ENCODE measurements around the gene REST. TPM values are rescaled to one million over a fixed set of nuclear protein-coding genes. Genes with fewer than 3 reads are reported as not detected.
A peak's percentile ranks its signal among the peaks of the same experiment; 100 is the strongest.
"Not testable (repeated sequence)": the region's sequence is repeated elsewhere in the genome, so short reads cannot be mapped to it uniquely, and the experiment has no call there.

REST gene
- polyA plus RNA-seq, 1 experiment = 13.2 TPM

GRCh38 chr4:56930638-56931037, 22.9 kb downstream of the REST start:
- no peak for DNase-seq (ENCODE audit: low read depth)
- CTCF ChIA-PET = no interaction called here
- POLR2A ChIA-PET = no interaction called here

DNA sequence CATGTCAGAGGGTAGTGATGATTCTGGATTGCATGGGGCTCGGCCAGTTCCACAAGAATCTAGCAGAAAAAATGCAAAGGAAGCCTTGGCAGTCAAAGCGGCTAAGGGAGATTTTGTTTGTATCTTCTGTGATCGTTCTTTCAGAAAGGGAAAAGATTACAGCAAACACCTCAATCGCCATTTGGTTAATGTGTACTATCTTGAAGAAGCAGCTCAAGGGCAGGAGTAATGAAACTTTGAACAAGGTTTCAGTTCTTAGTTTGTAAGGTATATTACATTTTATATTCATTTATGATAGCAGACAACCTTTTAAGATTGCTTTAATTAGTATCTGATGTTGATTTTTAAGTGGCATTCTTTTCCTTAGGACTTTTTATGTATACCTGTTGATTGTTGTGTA, 24.2 kb downstream of the REST start:
- H3K4me3 ChIP-seq (ENCODE audit: low read depth, low read length) = no peak overlapping the region
- DNase-seq (ENCODE audit: low read depth) = no peak
- POLR2A ChIA-PET = no interaction called here
- TF ChIP-seq, protein P1, sequence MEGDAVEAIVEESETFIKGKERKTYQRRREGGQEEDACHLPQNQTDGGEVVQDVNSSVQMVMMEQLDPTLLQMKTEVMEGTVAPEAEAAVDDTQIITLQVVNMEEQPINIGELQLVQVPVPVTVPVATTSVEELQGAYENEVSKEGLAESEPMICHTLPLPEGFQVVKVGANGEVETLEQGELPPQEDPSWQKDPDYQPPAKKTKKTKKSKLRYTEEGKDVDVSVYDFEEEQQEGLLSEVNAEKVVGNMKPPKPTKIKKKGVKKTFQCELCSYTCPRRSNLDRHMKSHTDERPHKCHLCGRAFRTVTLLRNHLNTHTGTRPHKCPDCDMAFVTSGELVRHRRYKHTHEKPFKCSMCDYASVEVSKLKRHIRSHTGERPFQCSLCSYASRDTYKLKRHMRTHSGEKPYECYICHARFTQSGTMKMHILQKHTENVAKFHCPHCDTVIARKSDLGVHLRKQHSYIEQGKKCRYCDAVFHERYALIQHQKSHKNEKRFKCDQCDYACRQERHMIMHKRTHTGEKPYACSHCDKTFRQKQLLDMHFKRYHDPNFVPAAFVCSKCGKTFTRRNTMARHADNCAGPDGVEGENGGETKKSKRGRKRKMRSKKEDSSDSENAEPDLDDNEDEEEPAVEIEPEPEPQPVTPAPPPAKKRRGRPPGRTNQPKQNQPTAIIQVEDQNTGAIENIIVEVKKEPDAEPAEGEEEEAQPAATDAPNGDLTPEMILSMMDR (IDR thresholded peaks at IDR 0.05; ENCODE audit: insufficient read depth, low read depth, low read length) = no peak
- CTCF ChIA-PET = interaction anchor here (0.6 to 0.7 kb wide), 2 partner anchors 9 to 25 kb away, joined by 3 read pairs; no protein-coding TSS in a partner anchor
- H3K36me3 ChIP-seq (ENCODE audit: control insufficient read depth, insufficient read depth, low read length) = peaks cover 11% of the 10 kb centered on the region
- no peaks in the 10 kb centered on the region for H3K27me3 ChIP-seq (ENCODE audit: control insufficient read depth, insufficient read depth, low read length)

More at GRCh38 chr4:56930638-56931037, 22.9 kb downstream of the REST start:
- H3K27me3 ChIP-seq (ENCODE audit: control insufficient read depth, insufficient read depth, low read length) = no peaks in the 10 kb centered on the region
- TF ChIP-seq, protein P1 (IDR thresholded peaks at IDR 0.05; ENCODE audit: insufficient read depth, low read depth, low read length) = no peak
- H3K36me3 ChIP-seq (ENCODE audit: control insufficient read depth, insufficient read depth, low read length) = peaks cover 11% of the 10 kb centered on the region
- H3K4me3 ChIP-seq (ENCODE audit: low read depth, low read length) = no peak overlapping the region

DNA sequence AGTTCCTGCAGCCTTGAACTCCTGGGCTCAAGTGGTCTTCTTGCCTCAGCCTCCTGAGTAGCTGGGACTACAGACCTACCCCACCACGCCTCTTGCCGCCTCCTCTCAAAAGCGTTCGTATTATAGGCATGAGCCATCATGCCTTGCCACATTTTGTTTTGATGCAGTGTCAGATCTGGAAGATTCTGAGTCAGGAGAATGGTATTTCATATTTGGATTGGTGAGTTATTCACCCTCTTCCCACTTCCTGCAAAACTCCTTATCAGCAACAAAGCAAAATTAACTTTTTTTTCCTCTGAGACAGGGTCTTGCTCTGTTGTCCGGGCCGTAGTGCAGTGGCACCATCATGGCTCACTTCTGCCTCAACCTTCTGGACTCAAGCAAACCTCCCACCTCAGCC, 29.6 kb downstream of the REST start:
- no peaks in the 10 kb centered on the region; the same call in 1 of the 2 replicates for H3K36me3 ChIP-seq (ENCODE audit: control insufficient read depth, insufficient read depth, low read length)
- CTCF ChIA-PET = no interaction called here
- POLR2A ChIA-PET = no interaction called here
- DNase-seq (ENCODE audit: low read depth) = peak; percentile 40
- H3K4me3 ChIP-seq (ENCODE audit: low read depth, low read length) = no peak overlapping the region
- no peaks in the 10 kb centered on the region for H3K27me3 ChIP-seq (ENCODE audit: control insufficient read depth, insufficient read depth, low read length)
- TF ChIP-seq, protein P1 (IDR thresholded peaks at IDR 0.05; ENCODE audit: insufficient read depth, low read depth, low read length) = no peak

DNA sequence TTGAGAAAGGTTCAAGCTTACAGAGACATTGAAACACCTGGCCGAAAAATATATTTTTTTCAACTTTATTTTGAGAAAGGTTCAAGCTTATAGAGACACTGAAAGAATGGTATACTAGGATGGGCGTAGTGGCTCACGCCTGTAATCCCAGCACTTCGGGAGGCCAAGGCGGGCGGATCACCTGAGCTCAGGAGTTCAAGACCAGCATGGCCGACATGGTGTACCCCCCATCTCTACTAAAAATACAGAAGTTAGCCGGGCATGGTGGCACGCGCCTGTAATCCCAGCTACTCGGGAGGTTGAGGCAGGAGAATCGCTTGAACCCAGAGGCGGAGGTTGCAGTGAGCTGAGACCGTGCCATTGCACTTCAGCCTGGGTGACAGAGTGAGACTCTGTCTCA, 32.1 kb downstream of the REST start:
- POLR2A ChIA-PET; DNase-seq (ENCODE audit: low read depth): not testable (repeated sequence)

GRCh38 chr4:56940403-56940802, 32.7 kb downstream of the REST start:
- ChIA-PET POLR2A (no interaction called here), CTCF (interaction anchor here (1.1 to 1.6 kb wide), 2 partner anchors 12 to 13 kb away, joined by 3 to 5 read pairs; no protein-coding TSS in a partner anchor)
- DNase-seq (ENCODE audit: low read depth) = no peak
- no peak overlapping the region for H3K4me3 ChIP-seq (ENCODE audit: low read depth, low read length)
- no peaks in the 10 kb centered on the region for H3K27me3 ChIP-seq (ENCODE audit: control insufficient read depth, insufficient read depth, low read length)
- H3K36me3 ChIP-seq (ENCODE audit: control insufficient read depth, insufficient read depth, low read length) = no peaks in the 10 kb centered on the region; the same call in 1 of the 2 replicates
- TF ChIP-seq, protein P1 (IDR thresholded peaks at IDR 0.05; ENCODE audit: insufficient read depth, low read depth, low read length) = no peak

More for the DNA sequence above, 32.1 kb downstream of the REST start:
- H3K4me3 ChIP-seq (ENCODE audit: low read depth, low read length); H3K27me3 ChIP-seq (ENCODE audit: control insufficient read depth, insufficient read depth, low read length); H3K36me3 ChIP-seq (ENCODE audit: control insufficient read depth, insufficient read depth, low read length): not testable (repeated sequence)
- CTCF ChIA-PET = interaction anchor here (1.6 kb wide), 1 partner anchor 12 kb away, joined by 5 read pairs; no protein-coding TSS in a partner anchor

GRCh38 chr4:56940971-56941370, 33.3 kb downstream of the REST start:
- Histone ChIP-seq H3K27me3 (ENCODE audit: control insufficient read depth, insufficient read depth, low read length) (no peaks in the 10 kb centered on the region), H3K36me3 (ENCODE audit: control insufficient read depth, insufficient read depth, low read length) (no peaks in the 10 kb centered on the region; the same call in 1 of the 2 replicates), H3K4me3 (ENCODE audit: low read depth, low read length) (no peak overlapping the region)
- TF ChIP-seq, protein P1 (IDR thresholded peaks at IDR 0.05; ENCODE audit: insufficient read depth, low read depth, low read length) = no peak
- ChIA-PET CTCF (interaction anchor here (1.1 to 1.6 kb wide), 2 partner anchors 12 to 13 kb away, joined by 3 to 5 read pairs; no protein-coding TSS in a partner anchor), POLR2A (no interaction called here)
- no peak for DNase-seq (ENCODE audit: low read depth)
